H1 (cell line): ENCODE measurements around the gene AGAP1. TPM values are rescaled to one million over a fixed set of nuclear protein-coding genes. Genes with fewer than 3 reads are reported as not detected.

ENCODE experiments used
- CTCF ChIA-PET: fragments of 300-600 bp; sonication (Branson Sonifier 250); formaldehyde crosslinking; loops from one replicate; lab custom pipeline; 2021; ENCODE audit not compliant: partially characterized antibody; lab: Charles Lee
- POLR2A ChIA-PET: fragments of 300-600 bp; sonication (Branson Sonifier 250); formaldehyde crosslinking; loops from one replicate; lab custom pipeline; 2021; ENCODE audit warnings: inconsistent platforms; ENCODE audit not compliant: partially characterized antibody; lab: Charles Lee
- DNase-seq, 2 experiments: peaks; one replicate each; pipeline versions ENCODE4 v3.0.0 to v3.0.0-alpha.2; 2010 to 2022; ENCODE audit warnings: low spot score in 2 of 2, low read depth in 1 of 2, mixed read lengths in 1 of 2
- FAIRE-seq: peaks from 2 replicates; lab custom pipeline; 2011; peaks lifted over from hg19 to GRCh38; lab: Jason Lieb, UNC
- H2AFZ ChIP-seq: 2 replicates; pipeline ENCODE4 v1.8.1; 2012; ENCODE audit warnings: low read length, inconsistent platforms
- H2AK5ac ChIP-seq: 2 replicates; pipeline ENCODE4 v1.6.1; 2013; ENCODE audit warnings: low read depth, low read length
- H2BK120ac ChIP-seq: replicated peaks from 2 replicates; pipeline ENCODE3; 2013; ENCODE audit warnings: low read depth, low read length, inconsistent platforms
- H2BK12ac ChIP-seq: 2 replicates; pipeline ENCODE4 v1.6.1; 2013; ENCODE audit warnings: low read depth, low read length
- H2BK15ac ChIP-seq: 2 replicates; pipeline ENCODE4 v1.6.1; 2013; ENCODE audit warnings: low read length
- H2BK20ac ChIP-seq: 2 replicates; pipeline ENCODE4 v1.6.1; 2013; ENCODE audit warnings: low read length
- H2BK5ac ChIP-seq: 2 replicates; pipeline ENCODE4 v1.6.1; 2013; ENCODE audit warnings: low read depth, low read length
- H3K14ac ChIP-seq: 2 replicates; pipeline ENCODE4 v1.6.1; 2013; ENCODE audit warnings: inconsistent platforms; ENCODE audit not compliant: insufficient read length
- H3K18ac ChIP-seq: 2 replicates; pipeline ENCODE4 v1.6.1; 2013; ENCODE audit warnings: low read length; ENCODE audit errors: extremely low read depth
- H3K23ac ChIP-seq: 2 replicates; pipeline ENCODE4 v1.6.1; 2013; ENCODE audit warnings: inconsistent platforms; ENCODE audit not compliant: insufficient read length
- H3K23me2 ChIP-seq: 2 replicates; pipeline ENCODE4 v1.6.1; 2013; ENCODE audit warnings: low read depth, low read length
- H3K27ac ChIP-seq: 2 replicates; pipeline ENCODE4 v1.6.1; 2011; ENCODE audit warnings: low read depth, low read length, inconsistent platforms
- H3K27me3 ChIP-seq, 4 experiments: replicated peaks in 1 of 4; 1 replicate in 1 of 4; 2 replicates in 3 of 4; pipeline versions ENCODE4 v1.6.1 to v1.8.1; 2011 to 2013; ENCODE audit warnings: low read length in 3 of 4, mild to moderate bottlenecking in 3 of 4, inconsistent platforms in 2 of 4, mixed read lengths in 2 of 4, moderate library complexity in 1 of 4; ENCODE audit not compliant: control insufficient read depth in 3 of 4, insufficient read depth in 3 of 4; ENCODE audit errors: extremely low read depth in 1 of 4
- H3K36me3 ChIP-seq, 4 experiments: 2 replicates each; pipeline versions ENCODE4 v1.6.1 to v1.8.1; 2011 to 2013; ENCODE audit warnings: mild to moderate bottlenecking in 4 of 4, low read length in 3 of 4, moderate library complexity in 2 of 4, control low read depth in 1 of 4, inconsistent platforms in 1 of 4; ENCODE audit not compliant: insufficient read depth in 4 of 4, control insufficient read depth in 2 of 4
- H3K4ac ChIP-seq: replicated peaks from 2 replicates; pipeline ENCODE3; 2013; ENCODE audit warnings: low read length, low read depth, mixed read lengths, inconsistent platforms; ENCODE audit not compliant: insufficient read length
- H3K4me1 ChIP-seq, 4 experiments: replicated peaks in 1 of 4; 1 replicate in 1 of 4; 2 replicates in 3 of 4; pipeline versions ENCODE4 v1.6.1 to v1.8.1; 2011 to 2013; ENCODE audit warnings: low read length in 3 of 4, inconsistent platforms in 2 of 4, mixed read lengths in 1 of 4; ENCODE audit not compliant: insufficient read depth in 4 of 4, control insufficient read depth in 3 of 4
- H3K4me2 ChIP-seq, 2 experiments: 2 replicates each; pipeline versions ENCODE4 v1.6.1 to v1.8.1; 2011 to 2013; ENCODE audit warnings: low read depth in 2 of 2, low read length in 2 of 2, control low read depth in 1 of 2, inconsistent platforms in 1 of 2, mild to moderate bottlenecking in 1 of 2; ENCODE audit not compliant: insufficient read depth in 1 of 2
- H3K4me3 ChIP-seq, 4 experiments: fragments of 200-600, 300-600 bp in 1 of 4; sonication (generic), shearing (Covaris generic), sonication (Bioruptor Twin) in 1 of 4; 2 replicates each; pipeline versions ENCODE4 v1.5.1 to v1.8.1; 2011 to 2016; ENCODE audit warnings: low read length in 4 of 4, low read depth in 3 of 4, control low read depth in 2 of 4, inconsistent platforms in 2 of 4, mild to moderate bottlenecking in 2 of 4, mixed read lengths in 1 of 4, moderate library complexity in 1 of 4; ENCODE audit not compliant: insufficient read depth in 2 of 4; ENCODE audit errors: extremely low read depth in 1 of 4
- H3K56ac ChIP-seq: replicated peaks from 2 replicates; pipeline ENCODE3; 2013; ENCODE audit warnings: low read depth, mild to moderate bottlenecking, mixed read lengths, low read length, inconsistent platforms; ENCODE audit not compliant: insufficient read length
- H3K79me1 ChIP-seq: 2 replicates; pipeline ENCODE4 v1.6.1; 2013; ENCODE audit warnings: low read depth, low read length, control low read depth
- H3K79me2 ChIP-seq, 2 experiments: 2 replicates each; pipeline versions ENCODE4 v1.6.1 to v1.8.1; 2012 to 2013; ENCODE audit warnings: low read length in 2 of 2, mild to moderate bottlenecking in 2 of 2, inconsistent platforms in 1 of 2; ENCODE audit not compliant: insufficient read depth in 2 of 2, control insufficient read depth in 1 of 2
- H3K9ac ChIP-seq, 4 experiments: replicated peaks in 1 of 4; 1 replicate in 1 of 4; 2 replicates in 3 of 4; pipeline versions ENCODE4 v1.6.1 to v1.8.1; 2011 to 2013; ENCODE audit warnings: low read depth in 3 of 4, low read length in 3 of 4, control low read depth in 2 of 4, mild to moderate bottlenecking in 2 of 4, moderate library complexity in 2 of 4, inconsistent platforms in 1 of 4; ENCODE audit errors: extremely low read depth in 1 of 4
- H3K9me3 ChIP-seq, 2 experiments: 2 replicates each; pipeline versions ENCODE4 v1.6.1 to v1.8.1; 2012 to 2013; ENCODE audit warnings: mild to moderate bottlenecking in 2 of 2, moderate library complexity in 2 of 2, control low read depth in 1 of 2, inconsistent platforms in 1 of 2, low read depth in 1 of 2, low read length in 1 of 2, mixed read lengths in 1 of 2; ENCODE audit not compliant: insufficient read depth in 2 of 2
- H4K20me1 ChIP-seq, 2 experiments: replicated peaks in 1 of 2; 2 replicates each; pipeline versions ENCODE3 to v1.8.1; 2011 to 2013; ENCODE audit warnings: inconsistent platforms in 2 of 2, low read length in 2 of 2, mild to moderate bottlenecking in 1 of 2; ENCODE audit not compliant: insufficient read depth in 2 of 2, control insufficient read depth in 1 of 2
- H4K5ac ChIP-seq: 2 replicates; pipeline ENCODE4 v1.6.1; 2013; ENCODE audit warnings: low read length, low read depth, mixed read lengths, inconsistent platforms; ENCODE audit not compliant: insufficient read length
- H4K8ac ChIP-seq: 2 replicates; pipeline ENCODE4 v1.8.0; 2013; ENCODE audit warnings: mild to moderate bottlenecking, moderate library complexity, low read length, inconsistent platforms; ENCODE audit not compliant: insufficient read depth; ENCODE audit errors: extremely low read depth
- H4K91ac ChIP-seq: replicated peaks from 2 replicates; pipeline ENCODE3; 2013; ENCODE audit warnings: low read length, mixed read lengths, inconsistent platforms; ENCODE audit not compliant: insufficient read length
- ASH2L ChIP-seq: fragments of 200-600, 300-600 bp; sonication (generic); IDR thresholded peaks from one replicate; pipeline ENCODE4 v1.7.1; 2017; ENCODE audit warnings: low read length
- CHD2 ChIP-seq: IDR thresholded peaks from 2 replicates; pipeline ENCODE4 v1.6.1; 2012; ENCODE audit warnings: low read length, improper control_type of control experiment
- EZH2 ChIP-seq: fragments of 200-600 bp; sonication (generic); IDR thresholded peaks from 2 replicates; pipeline ENCODE4 v1.7.1; 2012; ENCODE audit warnings: low read depth, mild to moderate bottlenecking, moderate library complexity, low read length, inconsistent platforms; ENCODE audit not compliant: severe bottlenecking
- GABPA ChIP-seq: IDR thresholded peaks from 2 replicates; pipeline ENCODE4 v1.6.1; 2011; ENCODE audit warnings: mild to moderate bottlenecking, low read length, moderate library complexity, borderline replicate concordance; ENCODE audit not compliant: insufficient read depth
- MAX ChIP-seq: IDR thresholded peaks from 2 replicates; pipeline ENCODE4 v1.6.1; 2012; ENCODE audit warnings: inconsistent platforms
- POLR2A ChIP-seq, 2 experiments: IDR thresholded peaks; 1 replicate in 1 of 2; 2 replicates in 1 of 2; pipeline ENCODE4 v1.6.1; 2011; ENCODE audit warnings: low read depth in 2 of 2, low read length in 2 of 2, mild to moderate bottlenecking in 2 of 2; ENCODE audit errors: control extremely low read depth in 1 of 2
- RBBP5 ChIP-seq: IDR thresholded peaks from 2 replicates; pipeline ENCODE4 v1.7.1; 2012; ENCODE audit warnings: low read depth, mild to moderate bottlenecking, inconsistent platforms, low read length, moderate library complexity, borderline replicate concordance
- RXRA ChIP-seq: IDR thresholded peaks from 2 replicates; pipeline ENCODE4 v1.6.1; 2011; ENCODE audit warnings: low read depth, mild to moderate bottlenecking, low read length, moderate library complexity; ENCODE audit not compliant: insufficient read depth
- SIN3A ChIP-seq, 2 experiments: IDR thresholded peaks in 1 of 2; conservative IDR thresholded peaks in 1 of 2; 2 replicates each; pipeline ENCODE4 v1.6.1; 2011 to 2012; ENCODE audit warnings: low read length in 2 of 2, improper control_type of control experiment in 1 of 2, low read depth in 1 of 2, mild to moderate bottlenecking in 1 of 2
- TAF7 ChIP-seq: optimal IDR thresholded peaks from 2 replicates; pipeline ENCODE3; 2011; ENCODE audit warnings: low read depth, mild to moderate bottlenecking, inconsistent platforms, low read length, moderate library complexity, borderline replicate concordance
- WGBS, 2 experiments: shearing (Covaris generic) in 1 of 2; methylation state at CpG; one replicate each; pipeline versions ENCODE4 v1.1.6 to v1.1.7; 2013 to 2015; ENCODE audit warnings: low lambda C conversion rate in 2 of 2, mixed read lengths in 2 of 2, inconsistent platforms in 1 of 2, low coverage in 1 of 2, missing lambda C conversion rate in 1 of 2; ENCODE audit not compliant: insufficient replicate concordance in 2 of 2, insufficient coverage in 1 of 2, insufficient read length in 1 of 2; ENCODE audit errors: extremely low coverage in 1 of 2, missing lambda C conversion rate in 1 of 2; 5-methylcytosine and 5-hydroxymethylcytosine counted together
- polyA plus RNA-seq, 7 experiments: library from polyadenylated mRNA; depleted of rRNA in 3 of 7; stranded (reverse) in 5 of 7; unstranded in 2 of 7; fragments of >200 nt in 5 of 7; fragments of 200-250 nt in 2 of 7; gene quantifications; 1 replicate in 5 of 7; 2 replicates in 1 of 7; 4 replicates in 1 of 7; pipeline versions ENCODE4 v1.2.1 to v1.2.3, GENCODE V29; 2011 to 2013; ENCODE audit warnings: missing spikeins in 2 of 7, mixed read lengths in 2 of 7
- total RNA-seq: library from RNA; stranded (reverse); fragmentation: NEBNext Ultra II Directional; extraction: Animal tissue kit (Norgen Biotek cat#: 25700); gene quantifications from 2 replicates; pipeline ENCODE4 v1.2.1, GENCODE V29; 2021

The AGAP1 gene
- total and polyA plus RNA-seq, 2 of the 8 experiments (the other 6 are each of a cell fraction or from before 2014, with no cell fraction given) = 18.1 to 39.4 TPM

GRCh38 chr2:235537186-235537585 is 43.3 kb downstream of the AGAP1 start:
- Histone ChIP-seq H3K27me3 (no peaks in the 10 kb centered on the region), H3K79me1 (peaks cover 20% of the 10 kb centered on the region), H3K4ac (no peak overlapping the region), H3K4me3 (no peak overlapping the region), H3K23me2 (no peaks in the 10 kb centered on the region), H3K18ac (no peak overlapping the region), H4K20me1 (peaks cover 9% of the 10 kb centered on the region in 2 experiments), H3K27ac (no peak overlapping the region), H2BK15ac (no peak overlapping the region), H2BK12ac (no peak overlapping the region), H4K8ac (no peak overlapping the region), H3K79me2 (peaks cover 0 to 91% of the 10 kb centered on the region in 2 experiments; a peak in 2 of 4 replicates), H4K5ac (no peak overlapping the region), H3K23ac (no peak overlapping the region), H4K91ac (no peak overlapping the region), H3K4me2 (no peak overlapping the region), H3K9ac (no peak overlapping the region), H2BK20ac (no peak overlapping the region), H3K14ac (no peak overlapping the region), H3K9me3 (no peaks in the 10 kb centered on the region), H2BK120ac (no peak overlapping the region), H3K36me3 (no peaks in the 10 kb centered on the region), H3K4me1 (peaks cover under 1 to 11% (median 2%) of the 10 kb centered on the region in 4 experiments; a peak in 5 of 7 replicates), H2AK5ac (no peak overlapping the region; the same call in 1 of the 2 replicates), H2BK5ac (no peak overlapping the region), H2AFZ (no peak overlapping the region), H3K56ac (no peak overlapping the region)
- 86% methylated on average over 7 of the region's 7 CpGs; no CpG with 5 or more reads in 1 of the 2 experiments for WGBS, 2 experiments
- ChIA-PET CTCF (interaction anchor here (0.9 to 3.2 kb wide), 5 partner anchors 10 to 229 kb away, joined by 3 to 11 read pairs (median 3); no protein-coding TSS in a partner anchor), POLR2A (interaction anchor here (0.6 kb wide), 1 partner anchor 407 kb away, joined by 3 read pairs; no protein-coding TSS in a partner anchor)
- DNase-seq = no peak
- FAIRE-seq = no peak
- TF ChIP-seq CHD2 (no peak), RXRA (no peak), EZH2 (no peak), MAX (no peak), ASH2L (no peak), POLR2A (IDR thresholded peaks at IDR 0.05; ENCODE audit: control extremely low read depth in 1 of 2, low read depth in 2 of 2, low read length in 2 of 2) (no peak), GABPA (no peak), SIN3A (conservative IDR thresholded peaks at IDR 0.05 in 1 of 2, IDR thresholded peaks at IDR 0.05 in 1 of 2; ENCODE audit: low read depth in 1 of 2, low read length in 2 of 2) (no peak), RBBP5 (no peak), TAF7 (no peak)
